ENCODE measurements around the gene UBR3.
A peak's percentile ranks its signal among the peaks of the same experiment; 100 is the strongest.

The UBR3 gene

GRCh38 chr2:169824373-169825333 lies 2.6 kb upstream of the UBR3 start, which contains the start of gene METTL5:
TSS of gene METTL5 (minus strand) at chr2:169824905. CDS start at chr2:169824597, 308 bp downstream.
- H3K27ac ChIP-seq (ENCODE audit: extremely low read depth, low read depth, low read length) = peak within 1 kb of the TSS; percentile 70
- POLR2A ChIA-PET = interaction anchor here (1.0 to 1.4 kb wide), 2 partner anchors 9 to 26 kb away, joined by 5 to 6 read pairs; partner anchors contain the start of gene SSB
- H3K4me3 ChIP-seq (ENCODE audit: low read depth, low read length) = peak within 1 kb of the TSS; percentile 82
- H3K36me3 ChIP-seq (ENCODE audit: control insufficient read depth in 2 of 2, insufficient read depth in 1 of 2, low read length in 2 of 2) = peaks cover 6 to 13% of the 10 kb centered on the region in 2 experiments; a peak in 2 of 3 replicates
- no peaks in the 10 kb centered on the region for H3K9me3 ChIP-seq (ENCODE audit: control insufficient read depth, insufficient read depth, low read depth, low read length)
- H3K4me1 ChIP-seq (ENCODE audit: control insufficient read depth, insufficient read depth, low read length) = no peaks in the 10 kb centered on the region; the same call in 1 of the 2 replicates
- CTCF ChIA-PET = interaction anchor here (0.6 to 3.1 kb wide), 16 partner anchors 8 to 373 kb away, joined by 3 to 10 read pairs (median 3); no protein-coding TSS in a partner anchor
- peak; percentile 87; the same call in 1 of the 2 replicates for TF ChIP-seq ZNF501 (tag by site-specific recombination; IDR thresholded peaks at IDR 0.05)
- 0 out of 2 replicates have a peak, but pooled peaks have one; percentile 52 for TF ChIP-seq TRIM28 (IDR thresholded peaks at IDR 0.05; ENCODE audit: borderline replicate concordance, low read length)
- no peak for TF ChIP-seq HIC1 (tag by site-specific recombination; IDR thresholded peaks at IDR 0.05)
- peak; percentile 94 for TF ChIP-seq PRDM1 (tag by site-specific recombination; IDR thresholded peaks at IDR 0.05)
- TF ChIP-seq ZBTB26 (tag by site-specific recombination; optimal IDR thresholded peaks at IDR 0.05) = peak; percentile 67
- TF ChIP-seq ZNF341 (tag by site-specific recombination; IDR thresholded peaks at IDR 0.05; ENCODE audit: low read depth) = peak; percentile 79
- peak; percentile 37; the same call in 1 of the 2 replicates for TF ChIP-seq ZBTB17 (tag by site-specific recombination; IDR thresholded peaks at IDR 0.05)
- peak; percentile 22; the same call in 1 of the 2 replicates for TF ChIP-seq GLIS1 (tag by site-specific recombination; IDR thresholded peaks at IDR 0.05)
- peak; percentile 62 for TF ChIP-seq PATZ1 (tag by site-specific recombination; IDR thresholded peaks at IDR 0.05)
- peak; percentile 40; the same call in 1 of the 2 replicates for TF ChIP-seq REST (tag by site-specific recombination; IDR thresholded peaks at IDR 0.05)
- no peak for TF ChIP-seq ZNF266 (tag by site-specific recombination; IDR thresholded peaks at IDR 0.05; ENCODE audit: low read depth)
- no peak for TF ChIP-seq ZSCAN5A (tag by site-specific recombination; IDR thresholded peaks at IDR 0.05)
- no peak for TF ChIP-seq ZNF645 (tag by site-specific recombination; IDR thresholded peaks at IDR 0.05)
- peak; percentile 82; the same call in 1 of the 2 replicates for TF ChIP-seq ZNF221 (tag by site-specific recombination; IDR thresholded peaks at IDR 0.05; ENCODE audit: borderline replicate concordance)
- TF ChIP-seq SETDB1 (IDR thresholded peaks at IDR 0.05; ENCODE audit: insufficient read length, low read length) = peak; percentile 23
- peak; percentile 41 for TF ChIP-seq ZNF654 (tag by site-specific recombination; IDR thresholded peaks at IDR 0.05; ENCODE audit: low read depth)
- peak; percentile 96 for TF ChIP-seq SCRT2 (tag by site-specific recombination; IDR thresholded peaks at IDR 0.05)
- TF ChIP-seq SCRT1 (tag by site-specific recombination; IDR thresholded peaks at IDR 0.05; ENCODE audit: borderline replicate concordance) = peak; percentile 62
- peak; percentile 19; the same call in 1 of the 2 replicates for TF ChIP-seq ZNF10 (tag by site-specific recombination; IDR thresholded peaks at IDR 0.05)
- peak; percentile 96 for TF ChIP-seq CTCF (tag by site-specific recombination; IDR thresholded peaks at IDR 0.05)
- TF ChIP-seq ZBTB1 (tag by site-specific recombination; IDR thresholded peaks at IDR 0.05) = 0 out of 2 replicates have a peak, but pooled peaks have one; percentile 28
